MCF 10A (cell line): Measurements from ENCODE around the gene GCSH. TPM values are rescaled to one million over a fixed set of nuclear protein-coding genes. Genes with fewer than 3 reads are reported as not detected.
"Not testable (repeated sequence)": the region's sequence is repeated elsewhere in the genome, so short reads cannot be mapped to it uniquely, and the experiment has no call there.

Experiments
- BruUV-seq: library from RNA; stranded (reverse); fragments of 400-500 nt; replicated peaks from 2 replicates; lab custom pipeline; 2021; lab: Mats Ljungman, UMichigan
- CTCF ChIA-PET: fragments of 300-600 bp; sonication (Branson Sonifier 250); formaldehyde crosslinking; extraction: SDS; loops from one replicate; lab custom pipeline; 2021; ENCODE audit warnings: antibody characterized with exemption, inconsistent platforms; lab: Yijun Ruan, JAX
- POLR2A ChIA-PET: fragments of 300-600, 350-650 bp; sonication (Branson Sonifier 250); formaldehyde crosslinking; extraction: SDS; loops from one replicate; lab custom pipeline; 2020; ENCODE audit warnings: antibody characterized with exemption, inconsistent platforms; lab: Yijun Ruan, JAX
- DNase-seq: peaks from one replicate; pipeline ENCODE4 v3.0.0-alpha.2; 2018; ENCODE audit not compliant: unreplicated experiment
- H3K27ac Mint-ChIP-seq: one replicate; pipeline ENCODE4 v1.8.0; 2022; ENCODE audit warnings: mild to moderate bottlenecking, low read depth, mixed read lengths; ENCODE audit not compliant: unreplicated experiment
- H3K27me3 Mint-ChIP-seq: one replicate; pipeline ENCODE4 v1.8.0; 2022; ENCODE audit warnings: mixed read lengths; ENCODE audit not compliant: insufficient read depth, unreplicated experiment
- H3K36me3 Mint-ChIP-seq: one replicate; pipeline ENCODE4 v1.8.0; 2022; ENCODE audit warnings: mild to moderate bottlenecking, moderate library complexity, mixed read lengths; ENCODE audit not compliant: insufficient read depth, unreplicated experiment
- H3K4me1 Mint-ChIP-seq: one replicate; pipeline ENCODE4 v1.8.0; 2022; ENCODE audit warnings: mixed read lengths; ENCODE audit not compliant: insufficient read depth, unreplicated experiment
- H3K4me3 Mint-ChIP-seq: one replicate; pipeline ENCODE4 v1.8.0; 2022; ENCODE audit warnings: mild to moderate bottlenecking, moderate library complexity, mixed read lengths; ENCODE audit not compliant: unreplicated experiment
- H3K9me3 Mint-ChIP-seq: one replicate; pipeline ENCODE4 v1.8.0; 2022; ENCODE audit warnings: mixed read lengths; ENCODE audit not compliant: unreplicated experiment
- intact Hi-C: fragments of 100-400 bp; cut with micrococcal nuclease; formaldehyde crosslinking; loops from 2 replicates; pipeline ENCODE4 v1.14.1; 2022
- total RNA-seq: library from RNA; stranded (reverse); gene quantifications from 2 replicates; pipeline ENCODE4 v1.2.3, GENCODE V29; 2022
- TF ChIP-seq, protein P1 (sequence below): fragments of 200-600 bp; IDR thresholded peaks from one replicate; pipeline ENCODE4 v1.8.0; 2022; ENCODE audit warnings: antibody characterized with exemption, mild to moderate bottlenecking; ENCODE audit not compliant: unreplicated experiment

GCSH gene
- total RNA-seq, 1 experiment from 2014 or later, result 68.4 TPM

DNA sequence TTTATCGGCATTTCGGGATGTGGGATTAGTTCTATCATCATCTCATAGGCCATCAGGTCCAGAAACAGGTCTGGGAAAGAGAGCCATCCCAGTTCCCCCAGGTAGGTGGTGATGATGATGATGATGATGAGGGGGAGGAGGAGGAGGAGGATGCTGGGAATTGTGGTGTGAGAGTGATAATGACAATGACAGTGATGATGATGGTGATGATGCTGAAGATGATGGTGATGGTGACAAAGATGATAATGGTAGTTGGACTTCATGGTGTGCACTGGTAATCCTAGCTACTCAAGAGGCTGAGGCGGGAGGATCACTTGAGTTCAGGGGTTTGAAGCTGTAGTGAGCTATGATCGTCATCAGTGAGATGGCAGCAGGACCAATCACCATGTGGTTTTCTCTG lies 16.3 kb upstream of the GCSH start:
- no peaks in the 10 kb centered on the region for H3K27me3 Mint-ChIP-seq
- H3K4me1 Mint-ChIP-seq, result no peaks in the 10 kb centered on the region
- ChIA-PET CTCF (no interaction called here), POLR2A (no interaction called here)
- TF ChIP-seq, protein P1, sequence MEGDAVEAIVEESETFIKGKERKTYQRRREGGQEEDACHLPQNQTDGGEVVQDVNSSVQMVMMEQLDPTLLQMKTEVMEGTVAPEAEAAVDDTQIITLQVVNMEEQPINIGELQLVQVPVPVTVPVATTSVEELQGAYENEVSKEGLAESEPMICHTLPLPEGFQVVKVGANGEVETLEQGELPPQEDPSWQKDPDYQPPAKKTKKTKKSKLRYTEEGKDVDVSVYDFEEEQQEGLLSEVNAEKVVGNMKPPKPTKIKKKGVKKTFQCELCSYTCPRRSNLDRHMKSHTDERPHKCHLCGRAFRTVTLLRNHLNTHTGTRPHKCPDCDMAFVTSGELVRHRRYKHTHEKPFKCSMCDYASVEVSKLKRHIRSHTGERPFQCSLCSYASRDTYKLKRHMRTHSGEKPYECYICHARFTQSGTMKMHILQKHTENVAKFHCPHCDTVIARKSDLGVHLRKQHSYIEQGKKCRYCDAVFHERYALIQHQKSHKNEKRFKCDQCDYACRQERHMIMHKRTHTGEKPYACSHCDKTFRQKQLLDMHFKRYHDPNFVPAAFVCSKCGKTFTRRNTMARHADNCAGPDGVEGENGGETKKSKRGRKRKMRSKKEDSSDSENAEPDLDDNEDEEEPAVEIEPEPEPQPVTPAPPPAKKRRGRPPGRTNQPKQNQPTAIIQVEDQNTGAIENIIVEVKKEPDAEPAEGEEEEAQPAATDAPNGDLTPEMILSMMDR, result no peak
- no peak for DNase-seq
- intact Hi-C loops, result no loop called here
- H3K36me3 Mint-ChIP-seq, result no peaks in the 10 kb centered on the region
- no peaks in the 10 kb centered on the region for H3K9me3 Mint-ChIP-seq
- H3K4me3 Mint-ChIP-seq, result no peak overlapping the region
- BruUV-seq, result no TSS peak
- H3K27ac Mint-ChIP-seq, result no peak overlapping the region

DNA sequence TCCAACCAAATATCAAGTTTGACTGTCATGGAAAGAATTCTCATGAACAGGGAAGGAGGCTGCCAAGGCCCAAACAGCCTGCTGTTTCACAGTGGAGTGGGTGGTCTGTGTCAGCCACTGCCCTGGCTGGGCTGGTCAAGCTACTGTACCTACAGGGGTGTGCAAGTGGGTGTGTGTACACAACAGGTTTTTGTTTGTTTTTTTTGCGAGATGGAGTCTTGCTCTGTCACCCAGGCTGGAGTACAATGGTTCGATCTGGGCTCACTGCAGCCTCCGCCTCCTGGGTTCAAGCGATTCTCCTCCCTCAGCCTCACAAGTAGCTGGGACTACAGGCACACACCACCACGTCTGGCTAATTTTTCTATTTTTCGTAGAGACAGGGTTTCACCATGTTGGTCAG lies 13.1 kb upstream of the GCSH start:
- H3K27me3 Mint-ChIP-seq, H3K4me3 Mint-ChIP-seq, H3K4me1 Mint-ChIP-seq, POLR2A ChIA-PET, H3K9me3 Mint-ChIP-seq, H3K27ac Mint-ChIP-seq, DNase-seq, BruUV-seq, intact Hi-C loops, H3K36me3 Mint-ChIP-seq: not testable (repeated sequence)
- CTCF ChIA-PET, result interaction anchor here (1.2 kb wide), 1 partner anchor 9 kb away, joined by 3 read pairs; no protein-coding TSS in a partner anchor

DNA sequence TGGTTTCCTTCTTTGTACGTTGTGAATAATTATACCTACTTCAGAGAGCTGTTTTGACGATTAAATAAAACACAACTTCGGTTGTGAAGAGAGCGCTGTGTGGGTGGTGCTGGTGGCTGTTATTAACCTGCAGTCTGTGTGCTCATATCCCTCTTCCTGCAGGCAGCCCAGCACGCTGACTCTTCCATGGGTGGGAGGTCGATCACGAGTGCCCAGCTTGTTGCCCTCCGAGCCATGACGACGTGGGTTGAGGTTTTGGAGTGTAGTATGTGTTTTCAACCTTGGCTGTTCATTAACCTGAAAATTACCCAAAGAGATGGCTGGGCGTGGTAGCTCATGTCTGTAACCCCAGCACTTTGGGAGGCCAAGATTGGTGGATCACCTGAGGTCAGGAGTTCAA lies 11.3 kb upstream of the GCSH start:
- Mint-ChIP-seq H3K4me3 (no peak overlapping the region), H3K4me1 (no peaks in the 10 kb centered on the region), H3K9me3 (no peaks in the 10 kb centered on the region), H3K27me3 (no peaks in the 10 kb centered on the region), H3K27ac (no peak overlapping the region), H3K36me3 (no peaks in the 10 kb centered on the region)
- DNase-seq, result no peak
- CTCF ChIA-PET, result no interaction called here
- POLR2A ChIA-PET, result no interaction called here
- BruUV-seq, result no TSS peak
- TF ChIP-seq, protein P1, result no peak
- intact Hi-C loops, result no loop called here

DNA sequence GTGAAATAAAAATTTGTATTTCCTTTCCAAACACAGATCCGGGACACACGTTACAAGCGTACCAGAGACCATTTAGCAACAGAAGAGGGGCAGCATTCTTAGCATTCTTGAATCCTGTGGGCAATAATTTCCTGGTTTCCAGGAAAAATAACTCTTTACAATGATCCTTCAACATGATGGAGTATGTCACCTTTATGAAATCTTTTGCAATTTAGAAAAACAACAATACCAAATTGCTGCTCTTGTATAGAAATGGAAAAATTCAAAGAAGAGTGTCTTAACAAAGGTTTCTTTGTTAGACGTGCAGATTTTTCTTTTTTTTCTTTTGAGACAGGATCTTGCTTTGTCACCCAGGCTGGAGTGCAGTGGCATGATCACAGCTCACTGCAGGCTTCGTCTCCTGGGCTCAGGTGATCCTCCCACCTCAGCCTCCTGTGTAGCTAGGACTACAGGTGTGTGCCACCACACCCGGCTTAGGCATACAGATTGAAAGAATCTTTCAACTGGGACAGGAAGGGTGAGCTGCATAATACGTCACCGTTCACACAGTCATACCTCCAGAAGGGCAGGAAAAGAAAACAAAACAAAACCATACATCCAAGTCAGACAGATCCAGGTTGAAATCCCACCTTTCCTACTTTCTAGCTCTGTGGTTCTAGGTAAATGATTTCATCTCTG lies 10.8 kb upstream of the GCSH start:
- DNase-seq, result no peak
- POLR2A ChIA-PET, result no interaction called here
- H3K27me3 Mint-ChIP-seq, result no peaks in the 10 kb centered on the region
- no peaks in the 10 kb centered on the region for H3K4me1 Mint-ChIP-seq
- H3K36me3 Mint-ChIP-seq, result no peaks in the 10 kb centered on the region
- no TSS peak for BruUV-seq
- H3K27ac Mint-ChIP-seq, result no peak overlapping the region
- TF ChIP-seq, protein P1, result no peak
- CTCF ChIA-PET, result interaction anchor here (0.6 kb wide), 1 partner anchor 22 kb away, joined by 3 read pairs; no protein-coding TSS in a partner anchor
- H3K9me3 Mint-ChIP-seq, result no peaks in the 10 kb centered on the region
- intact Hi-C loops, result no loop called here
- no peak overlapping the region for H3K4me3 Mint-ChIP-seq
